ENCODE results near the gene AIP.
A peak's percentile ranks its signal among the peaks of the same experiment; 100 is the strongest.
"Not testable (repeated sequence)": the region's sequence is repeated elsewhere in the genome, so short reads cannot be mapped to it uniquely, and the experiment has no call there.

The AIP gene

DNA sequence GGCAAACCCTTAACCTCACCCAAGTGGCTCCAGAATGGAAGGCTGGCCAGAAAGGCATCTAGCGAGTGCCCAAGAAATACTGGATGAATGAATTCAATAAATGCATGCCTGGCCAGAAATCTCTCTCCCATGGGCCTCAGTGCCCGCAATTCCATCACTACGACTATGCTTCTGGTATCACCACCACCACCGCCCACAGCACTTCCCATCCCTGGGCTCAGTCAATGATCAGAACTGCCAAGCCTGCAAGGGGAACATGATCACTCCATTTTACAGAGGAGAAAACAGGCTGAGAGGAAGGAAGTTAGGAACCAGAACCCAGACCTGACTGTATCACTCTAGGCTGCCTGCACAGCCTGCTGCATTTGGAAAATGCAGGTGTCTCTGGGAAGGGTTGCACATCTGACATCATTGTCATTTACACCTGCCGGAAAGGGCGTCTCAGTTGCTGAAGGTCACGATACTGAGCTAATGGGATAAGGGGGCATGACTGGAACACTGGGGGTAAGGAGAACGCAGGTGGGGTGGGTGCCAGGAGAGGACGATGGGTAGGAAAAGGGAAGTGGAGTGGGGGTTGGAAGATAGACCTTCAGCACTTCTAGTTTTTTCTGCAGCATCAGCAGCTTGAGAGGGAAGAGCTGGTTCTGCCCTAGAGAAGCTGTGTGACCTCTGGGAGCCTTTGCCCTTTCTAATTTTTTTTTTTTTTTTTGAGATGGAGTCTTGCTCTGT lies 33.5 kb upstream of the AIP start:
- no peak for DNase-seq

DNA sequence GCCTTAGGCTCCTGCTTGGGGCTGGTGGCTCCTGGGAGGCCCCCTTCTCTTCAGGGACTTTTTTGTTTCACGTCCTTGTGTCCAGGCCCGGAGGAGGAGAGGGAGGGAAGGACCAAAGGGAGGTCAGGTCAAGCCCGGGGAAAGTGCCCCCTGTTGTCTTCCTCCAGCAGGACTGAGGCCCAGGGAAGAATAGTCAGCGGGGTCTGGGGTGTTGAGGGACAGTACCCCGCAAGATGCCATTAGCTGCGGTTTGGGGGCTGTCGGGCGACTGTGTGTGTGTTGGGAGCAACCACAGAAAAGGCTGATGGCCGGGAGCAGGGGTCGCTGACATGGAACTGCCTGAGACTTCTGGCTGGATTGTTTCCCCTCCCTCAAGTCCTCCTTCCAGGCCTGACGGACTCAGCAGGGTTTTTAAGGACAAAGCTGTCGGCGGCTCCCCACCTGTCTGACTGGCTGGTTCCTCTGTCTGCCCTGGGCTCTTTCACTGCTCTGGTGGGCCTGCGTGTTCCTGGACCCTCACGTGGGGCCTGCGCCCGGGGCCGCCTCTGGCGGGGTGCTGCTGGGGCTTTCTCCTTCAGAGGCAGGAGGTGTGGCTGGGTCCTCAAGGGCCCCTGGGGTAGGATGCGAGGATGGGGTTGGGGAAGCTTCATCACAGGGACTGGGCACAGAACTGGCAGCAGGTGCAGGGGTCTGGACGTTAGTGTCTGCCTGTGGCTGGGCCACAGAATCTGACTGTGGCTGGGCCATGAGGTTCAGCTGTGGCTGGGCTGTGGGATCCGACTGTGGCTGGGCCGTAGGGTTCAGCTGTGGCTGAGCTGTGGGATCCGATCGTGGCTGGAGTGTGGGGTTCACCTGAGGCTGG lies 31.8 kb upstream of the AIP start:
- DNase-seq, result no peak

DNA sequence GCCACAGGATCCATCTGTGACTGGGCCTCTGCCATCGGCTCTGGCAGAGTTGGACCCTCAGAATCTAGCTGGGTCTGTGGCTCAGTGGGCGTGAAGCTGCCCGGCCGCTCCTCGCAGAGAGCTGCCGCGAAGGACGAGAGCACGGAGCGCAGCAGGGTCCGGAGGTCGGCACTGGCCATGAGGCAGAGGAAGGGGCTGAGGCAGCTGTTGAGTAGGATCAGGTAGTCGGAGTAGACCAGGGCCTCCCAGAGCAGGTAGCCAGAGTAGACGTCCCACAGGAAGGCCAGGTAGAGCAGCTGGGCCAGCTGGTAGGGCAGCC lies 31.2 kb upstream of the AIP start:
- DNase-seq, result no peak

DNA sequence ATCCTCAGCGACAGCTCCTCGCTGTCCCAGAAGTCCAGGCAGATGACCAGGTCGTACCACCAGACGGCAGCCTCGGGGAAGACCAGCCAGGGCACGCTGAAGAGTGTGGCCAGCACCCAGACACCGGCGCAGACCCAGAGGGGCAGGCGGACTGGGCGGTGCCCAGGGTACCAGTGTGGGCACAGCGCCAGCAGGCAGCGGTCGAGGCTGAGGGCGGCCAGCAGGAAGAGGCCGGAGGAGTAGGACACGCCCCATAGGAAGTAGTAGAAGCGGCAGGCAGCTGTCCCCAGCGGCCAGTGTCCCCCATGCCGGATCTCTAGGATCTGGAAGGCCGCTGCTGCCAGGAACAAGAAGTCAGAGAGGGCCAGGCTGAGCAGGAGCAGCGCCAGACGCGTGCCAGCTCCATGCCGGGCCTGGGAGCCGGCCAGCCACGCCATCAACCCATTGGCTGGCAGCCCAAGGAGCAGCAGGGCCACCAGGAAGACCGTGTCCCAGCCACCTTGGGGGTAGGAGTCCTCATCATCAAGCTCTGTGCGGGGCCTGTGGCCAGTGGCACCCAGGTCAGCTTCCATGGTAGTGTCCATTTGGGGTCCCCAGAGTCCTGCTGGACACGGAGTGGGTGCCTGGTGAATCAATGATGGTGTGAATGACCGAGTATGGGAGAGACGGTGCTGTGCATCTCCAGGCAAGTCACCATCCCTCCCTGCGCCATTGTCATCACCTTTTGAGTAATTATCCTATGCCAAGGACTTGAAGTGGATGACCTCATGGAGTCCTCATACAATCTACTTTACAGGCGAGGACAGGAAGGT lies 30.5 kb upstream of the AIP start, which contains the start of gene GPR152:
GPR152 (minus strand) TSS at position 589 of the 812 bp plus-strand sequence; CDS start at position 584, 5 bp downstream.
- no peak for DNase-seq

DNA sequence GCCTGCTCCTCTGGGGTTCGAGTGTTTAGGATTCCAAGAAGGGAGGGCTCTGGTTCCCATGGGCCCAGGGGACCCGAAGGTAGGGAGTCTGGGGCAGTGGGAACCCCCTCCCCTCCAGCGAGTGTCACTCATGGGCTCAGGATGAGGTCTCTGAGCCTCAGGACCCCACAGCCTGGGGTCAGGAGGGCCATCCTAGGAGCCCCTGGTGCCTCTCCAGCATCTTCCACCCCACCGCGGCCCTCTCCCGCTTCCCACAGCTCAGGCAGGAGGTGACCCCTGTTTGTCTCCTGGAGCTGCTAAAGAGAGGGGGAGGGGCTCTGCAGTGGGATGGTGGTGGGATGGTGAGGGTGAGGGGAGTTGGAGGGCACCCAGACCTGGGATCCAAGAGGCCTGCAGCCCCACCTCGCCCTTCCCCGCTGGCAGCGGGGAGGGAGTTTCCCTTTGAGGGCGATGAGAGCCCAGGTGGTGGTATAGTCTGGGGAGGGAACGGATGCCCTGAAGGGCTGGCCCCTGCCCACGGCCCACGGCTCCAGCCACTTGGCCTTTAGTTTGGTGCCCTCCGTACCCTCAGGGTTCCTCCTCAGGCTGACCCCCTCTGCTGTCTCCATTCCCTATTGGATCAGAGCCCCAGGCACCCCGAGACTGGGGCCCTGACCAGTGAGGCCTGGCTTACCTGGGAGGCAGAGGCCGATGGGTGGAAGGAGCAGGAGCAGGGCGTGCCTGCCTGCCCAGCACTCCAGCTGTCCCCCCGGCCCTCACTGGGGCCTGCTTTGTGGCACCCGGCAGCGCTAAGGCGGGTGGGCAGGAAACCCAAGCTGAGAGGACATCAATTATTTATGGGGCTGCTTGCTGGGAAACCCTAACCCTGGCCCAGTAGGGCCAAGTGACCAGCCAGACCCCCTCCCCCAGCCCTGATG lies 28.8 kb upstream of the AIP start:
- no peak for DNase-seq

- no peak for DNase-seq
These were observed 27.8 kb upstream of the AIP start, which contains the start of gene CABP4 for GRCh38 chr11:67455054-67455453. TSS of gene CABP4 (plus strand) at chr11:67455354. CDS start at chr11:67455424, 70 bp downstream.

DNA sequence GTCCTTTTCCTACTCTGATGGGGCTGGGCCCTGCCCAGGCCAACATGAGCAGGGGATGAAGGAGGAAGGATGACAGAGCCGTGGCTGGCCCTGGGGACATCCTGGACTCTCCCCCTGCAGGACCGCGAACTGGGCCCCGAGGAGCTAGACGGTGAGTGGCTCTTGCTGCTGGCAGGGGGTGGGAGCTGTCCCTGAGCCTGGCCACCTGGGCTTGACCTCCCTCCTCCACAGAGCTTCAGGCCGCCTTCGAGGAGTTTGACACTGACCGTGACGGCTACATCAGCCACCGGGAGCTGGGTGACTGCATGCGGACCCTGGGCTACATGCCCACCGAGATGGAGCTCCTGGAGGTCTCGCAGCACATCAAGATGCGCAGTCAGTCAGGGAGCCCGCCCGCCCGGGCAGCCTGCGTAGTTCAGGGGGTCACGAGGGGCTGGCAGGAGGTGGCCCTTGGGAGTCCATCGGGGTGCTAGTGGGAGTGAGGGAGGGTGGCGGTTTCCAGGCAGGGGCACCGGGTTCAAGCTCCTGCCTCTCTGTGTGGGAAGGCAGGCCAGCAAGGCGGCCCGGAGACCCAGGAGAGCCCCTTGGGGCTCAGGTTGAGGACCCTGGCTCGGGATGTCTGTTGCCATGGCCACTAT lies 26.6 kb upstream of the AIP start:
- DNase-seq, result no peak

- DNase-seq, result no peak
These were observed 25.4 kb upstream of the AIP start for GRCh38 chr11:67457453-67457852.

DNA sequence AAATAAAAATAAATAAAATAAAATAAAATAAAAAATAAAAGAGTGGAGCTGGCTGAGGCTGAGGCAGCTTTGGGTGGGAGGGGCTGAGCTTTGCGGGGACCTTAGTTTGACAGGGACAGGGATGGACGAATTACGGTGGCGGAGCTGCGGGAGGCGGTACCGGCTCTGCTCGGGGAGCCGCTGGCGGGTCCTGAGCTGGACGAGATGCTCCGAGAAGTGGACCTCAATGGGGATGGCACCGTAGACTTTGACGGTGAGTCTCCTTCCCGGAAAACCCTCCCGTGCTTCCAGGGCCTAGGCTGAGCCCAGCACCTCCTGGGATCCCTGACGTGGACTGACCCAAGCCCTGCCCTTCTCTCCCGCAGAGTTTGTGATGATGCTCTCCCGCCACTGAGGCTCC lies 24.6 kb upstream of the AIP start:
- DNase-seq, result no peak

DNA sequence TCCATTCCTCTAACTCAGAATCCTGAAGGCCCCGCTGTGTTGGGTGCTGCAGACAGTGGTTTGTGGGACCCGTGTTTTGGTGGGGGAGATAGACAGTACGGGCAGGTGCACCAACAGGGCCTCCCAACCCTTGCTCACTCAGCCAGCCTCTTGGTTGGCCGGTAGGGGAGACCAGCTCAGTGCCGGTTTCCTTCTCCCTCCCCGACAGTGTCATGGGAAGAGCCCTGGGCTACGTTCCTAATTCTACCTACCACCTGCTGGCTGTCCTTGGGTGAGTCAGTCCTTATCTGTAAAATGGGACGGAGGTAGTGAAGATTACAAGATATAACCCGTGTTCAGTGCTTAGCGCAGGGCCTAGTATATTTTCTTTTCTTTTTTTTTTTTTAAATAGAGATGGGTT lies 19.6 kb upstream of the AIP start:
- DNase-seq, result no peak

DNA sequence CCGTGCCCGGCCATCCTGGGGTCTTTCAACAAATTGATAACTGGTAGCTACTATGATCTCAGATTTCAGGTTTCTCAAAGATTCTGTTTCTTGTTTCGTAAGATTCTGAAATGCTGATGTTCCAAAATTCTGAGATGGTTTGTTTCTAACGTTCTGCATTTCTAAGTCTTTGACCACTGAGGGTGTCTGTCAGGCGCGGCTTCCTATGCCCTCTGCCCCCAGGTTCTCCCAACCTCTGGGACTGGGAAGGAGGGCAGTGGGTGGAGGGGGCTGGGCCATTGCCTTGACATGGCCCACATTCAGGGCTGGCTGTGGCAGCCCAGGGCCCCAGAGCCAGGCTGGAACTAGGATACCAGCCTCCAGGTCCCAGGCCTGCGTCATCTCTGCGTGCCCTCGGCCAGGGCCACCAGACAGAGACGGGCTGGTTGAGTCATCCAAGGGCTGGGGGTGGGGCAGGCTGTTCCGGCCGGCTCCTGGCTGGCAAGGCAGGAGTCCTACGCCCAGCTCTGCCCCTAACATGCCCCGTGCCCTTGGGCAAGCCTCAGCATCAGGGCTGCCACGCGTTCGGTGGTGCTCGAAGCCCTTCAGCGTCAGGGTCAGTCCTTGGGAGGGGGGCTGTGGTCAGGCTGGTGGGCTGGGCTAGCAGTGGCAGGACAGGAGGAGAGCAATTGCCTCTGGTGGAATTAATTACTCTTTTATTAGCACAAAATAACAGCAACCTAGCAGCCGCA lies 19.0 kb upstream of the AIP start:
- DNase-seq, result no peak

- DNase-seq, result peak; percentile 91
These were observed 18.2 kb upstream of the AIP start for GRCh38 chr11:67464411-67465188.

GRCh38 chr11:67465189-67465510 lies 17.7 kb upstream of the AIP start:
- no peak for DNase-seq

DNA sequence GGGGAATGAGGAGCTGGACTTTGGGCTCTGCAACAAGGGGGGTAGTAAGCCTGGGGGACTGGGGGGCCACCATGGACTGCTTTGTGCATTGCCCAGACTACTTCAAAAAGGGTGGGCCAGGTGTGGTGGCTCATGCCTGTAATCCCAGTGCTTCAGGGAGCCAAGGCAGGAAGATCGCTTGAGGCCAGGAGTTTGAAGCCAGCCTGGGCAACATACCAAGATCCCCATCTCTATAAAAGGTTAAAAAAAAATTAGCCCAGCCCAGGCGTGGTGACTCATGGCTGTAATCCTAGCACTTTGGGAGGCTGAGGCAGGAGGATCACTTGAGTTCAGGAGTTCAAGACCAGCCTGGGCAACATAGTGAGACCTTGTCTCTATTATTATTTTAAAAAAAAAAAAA lies 17.3 kb upstream of the AIP start:
- DNase-seq, result not testable (repeated sequence)

GRCh38 chr11:67466367-67466766 lies 16.5 kb upstream of the AIP start:
- no peak for DNase-seq

GRCh38 chr11:67466962-67467771 lies 15.7 kb upstream of the AIP start:
- no peak for DNase-seq

GRCh38 chr11:67468056-67468455 lies 14.8 kb upstream of the AIP start:
- no peak for DNase-seq

- DNase-seq, result no peak
These were observed 14.4 kb upstream of the AIP start for GRCh38 chr11:67468456-67468758.

GRCh38 chr11:67468759-67469507 lies 13.9 kb upstream of the AIP start, which contains the start of gene TMEM134:
TSS of gene TMEM134 (minus strand) at chr11:67469251. CDS start at chr11:67469192, 59 bp downstream.
- peak; percentile 94 for DNase-seq

Measured in T-helper 9 cell (primary cell).